ENCODE results near the gene RHBDL3.
A peak's percentile ranks its signal among the peaks of the same experiment; 100 is the strongest.
"Not testable (repeated sequence)": the region's sequence is repeated elsewhere in the genome, so short reads cannot be mapped to it uniquely, and the experiment has no call there.

The RHBDL3 gene, protein sequence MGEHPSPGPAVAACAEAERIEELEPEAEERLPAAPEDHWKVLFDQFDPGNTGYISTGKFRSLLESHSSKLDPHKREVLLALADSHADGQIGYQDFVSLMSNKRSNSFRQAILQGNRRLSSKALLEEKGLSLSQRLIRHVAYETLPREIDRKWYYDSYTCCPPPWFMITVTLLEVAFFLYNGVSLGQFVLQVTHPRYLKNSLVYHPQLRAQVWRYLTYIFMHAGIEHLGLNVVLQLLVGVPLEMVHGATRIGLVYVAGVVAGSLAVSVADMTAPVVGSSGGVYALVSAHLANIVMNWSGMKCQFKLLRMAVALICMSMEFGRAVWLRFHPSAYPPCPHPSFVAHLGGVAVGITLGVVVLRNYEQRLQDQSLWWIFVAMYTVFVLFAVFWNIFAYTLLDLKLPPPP

DNA sequence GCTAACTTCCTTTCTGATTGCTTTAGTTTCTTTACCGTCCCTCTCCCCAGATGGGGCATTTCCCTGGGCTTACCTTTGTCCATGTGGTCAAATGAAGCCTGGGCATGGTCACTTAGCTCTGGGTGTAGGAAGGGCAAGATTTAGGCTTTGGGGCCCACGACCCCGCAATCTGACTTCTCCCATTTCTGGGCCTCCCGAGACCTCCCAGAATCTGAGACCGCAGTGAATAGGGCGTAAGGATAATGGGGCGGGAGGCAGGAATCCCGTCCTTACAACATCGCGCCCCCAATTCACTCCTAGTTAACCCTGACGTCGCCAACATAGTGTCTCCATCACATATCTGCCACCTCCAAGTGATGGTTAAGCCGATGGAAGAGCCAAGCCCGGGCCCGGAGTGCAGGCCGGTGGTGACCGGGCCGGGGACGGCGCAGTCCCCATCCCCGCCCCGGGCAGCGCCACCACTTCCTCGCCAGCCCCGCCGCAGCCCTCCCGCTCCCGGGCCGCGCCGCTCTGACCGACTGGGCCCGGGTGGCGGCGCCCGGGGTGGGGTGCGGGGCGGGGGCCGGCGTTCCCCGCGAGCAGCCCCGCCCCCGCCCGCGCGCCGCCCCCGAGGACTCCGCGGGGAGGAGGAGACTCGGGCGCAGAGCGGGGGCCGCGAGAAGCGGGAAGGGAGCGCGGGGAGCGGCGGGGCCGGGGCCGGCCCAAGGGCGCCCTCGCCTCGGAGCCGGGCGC, at the start of gene RHBDL3:
Gene RHBDL3, plus strand, starts transcription at position 641 of the 732 bp plus-strand sequence. CDS start 358 bp downstream, outside the sequence.
- DNase-seq: peak in 1 of 2 experiments; percentile 45

DNA sequence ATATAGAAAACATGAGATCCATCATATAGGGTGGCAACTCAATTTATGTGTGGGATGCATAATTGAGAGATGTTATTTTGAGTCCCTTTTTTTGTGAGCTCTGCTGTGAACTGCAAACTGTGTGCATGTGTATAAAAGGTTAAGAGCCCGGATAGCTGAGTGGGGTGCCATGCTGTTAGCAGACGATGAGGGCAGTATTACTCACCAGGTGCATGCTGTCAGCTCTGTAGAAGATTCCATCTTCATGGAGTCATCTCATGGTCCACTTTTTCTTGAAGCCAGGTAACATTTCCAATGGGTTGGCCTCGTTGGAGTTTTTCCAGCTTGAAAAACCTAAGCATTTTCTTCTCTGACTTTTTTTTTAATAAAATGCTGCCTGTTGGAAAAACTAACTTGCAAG, 43.0 kb upstream of the RHBDL3 start:
- no peak for DNase-seq

DNA sequence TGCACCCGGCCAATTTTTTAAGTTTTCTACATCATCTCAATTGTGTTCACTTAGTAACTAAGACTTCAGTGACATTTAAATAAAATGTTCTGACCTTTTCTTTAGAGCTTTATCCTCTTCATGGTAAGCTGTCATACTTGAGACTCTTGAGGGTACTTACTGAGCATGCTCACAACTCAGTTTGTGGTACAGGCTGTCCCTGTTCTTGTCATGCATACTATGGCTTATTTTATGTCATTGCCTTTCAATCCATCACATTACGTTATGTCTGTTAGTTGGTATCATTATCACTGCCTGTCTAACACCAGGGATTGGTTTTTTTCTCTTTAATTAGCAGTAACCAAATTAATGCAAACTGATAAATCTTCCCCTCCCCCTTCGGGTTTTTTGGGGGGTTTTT, 41.9 kb upstream of the RHBDL3 start:
- no peak for DNase-seq

DNA sequence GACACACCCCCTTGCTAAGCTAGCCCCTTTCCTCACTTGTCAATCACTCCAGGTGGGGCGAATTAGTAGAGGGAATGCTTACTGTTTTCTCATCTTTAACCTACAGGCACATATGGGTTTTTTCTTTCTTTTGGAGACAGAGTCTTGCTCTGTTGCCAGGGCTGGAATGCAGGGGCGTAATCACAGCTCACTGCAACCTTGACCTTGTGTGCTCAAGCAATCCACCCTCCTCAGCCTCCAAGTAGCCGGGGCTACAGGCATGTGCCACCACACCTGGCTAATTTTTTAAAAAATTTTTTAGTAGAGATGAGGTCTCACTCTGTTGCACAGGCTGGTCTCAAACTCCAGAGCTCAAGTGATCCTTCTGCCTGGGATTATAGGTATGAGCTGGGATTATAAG, 38.7 kb upstream of the RHBDL3 start:
- DNase-seq: no peak

DNA sequence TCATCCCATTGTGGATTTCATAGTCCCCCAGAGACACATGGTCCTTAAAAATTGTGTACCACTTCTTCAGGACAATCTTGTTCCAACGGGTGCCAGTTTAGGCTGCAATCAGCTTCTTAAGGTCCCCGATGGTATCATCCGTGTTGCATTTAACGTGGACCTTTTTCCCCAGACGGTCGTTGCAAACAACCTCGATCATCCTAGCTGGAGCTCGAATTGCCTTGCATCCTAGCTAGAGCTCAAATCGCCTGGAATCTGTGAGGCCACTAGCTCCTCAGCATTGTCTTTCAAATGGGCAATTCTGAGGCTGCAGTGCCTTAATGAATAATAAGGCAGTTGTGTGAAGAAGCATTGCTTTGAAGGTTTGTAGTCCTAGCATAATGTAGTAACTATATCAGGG, 37.7 kb upstream of the RHBDL3 start:
- DNase-seq: no peak

DNA sequence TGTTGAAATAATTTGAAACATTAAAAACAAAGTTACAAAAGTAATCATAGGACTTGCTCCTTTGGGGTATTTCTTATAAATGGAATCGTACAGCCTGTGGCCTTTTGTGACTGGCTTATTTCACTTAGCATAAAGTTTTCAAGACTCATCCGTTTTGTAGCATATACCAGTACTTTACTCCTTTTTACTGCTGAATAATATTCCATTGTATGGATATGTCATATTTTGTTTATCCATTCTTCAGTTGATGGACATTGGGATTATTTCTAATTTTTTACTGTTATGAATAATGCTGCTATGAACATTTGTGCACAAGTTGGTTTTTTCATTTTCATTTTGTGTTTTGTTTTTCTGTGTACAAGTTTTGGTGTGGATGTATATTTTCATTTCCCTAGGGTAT, 30.0 kb upstream of the RHBDL3 start:
- DNase-seq: no peak

DNA sequence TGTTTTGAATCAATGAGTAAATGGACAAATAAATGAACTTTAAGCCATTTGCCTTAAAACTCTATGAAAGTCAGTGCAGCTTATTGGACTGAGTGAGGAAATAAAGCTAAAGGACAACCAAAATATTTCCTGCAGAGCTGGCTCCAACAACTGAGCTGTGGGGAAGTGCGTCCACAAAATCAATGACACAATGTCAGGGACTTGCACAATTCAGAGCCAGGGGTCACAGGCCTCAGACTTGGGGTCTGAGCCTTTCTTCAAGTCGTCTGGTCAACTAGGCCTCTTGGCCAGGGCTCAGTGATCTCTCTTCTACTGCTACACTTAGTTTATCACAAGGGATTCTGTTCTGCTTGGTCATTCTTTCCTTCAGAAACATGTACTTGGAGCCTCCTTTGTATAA, 26.2 kb upstream of the RHBDL3 start:
- DNase-seq: no peak

DNA sequence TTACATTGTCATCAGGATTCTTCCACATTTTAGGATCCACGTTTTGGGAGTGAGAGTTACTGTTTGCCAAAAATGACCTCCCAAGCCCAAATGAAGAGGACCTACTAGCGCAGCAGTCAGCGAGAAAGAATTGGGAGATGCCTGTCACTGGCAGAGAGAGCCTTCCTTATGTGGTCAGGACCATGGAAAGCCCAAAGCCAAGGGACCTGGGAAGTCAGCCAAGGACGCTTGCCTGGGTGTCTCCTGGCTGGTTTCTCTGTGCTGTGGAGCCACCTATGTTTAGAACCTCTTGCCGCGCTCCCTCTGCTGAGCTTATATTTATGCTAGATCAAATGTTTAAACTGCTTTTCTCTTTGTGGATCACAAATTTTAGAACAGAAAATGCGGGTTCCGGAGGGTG, 24.9 kb upstream of the RHBDL3 start:
- no peak for DNase-seq

DNA sequence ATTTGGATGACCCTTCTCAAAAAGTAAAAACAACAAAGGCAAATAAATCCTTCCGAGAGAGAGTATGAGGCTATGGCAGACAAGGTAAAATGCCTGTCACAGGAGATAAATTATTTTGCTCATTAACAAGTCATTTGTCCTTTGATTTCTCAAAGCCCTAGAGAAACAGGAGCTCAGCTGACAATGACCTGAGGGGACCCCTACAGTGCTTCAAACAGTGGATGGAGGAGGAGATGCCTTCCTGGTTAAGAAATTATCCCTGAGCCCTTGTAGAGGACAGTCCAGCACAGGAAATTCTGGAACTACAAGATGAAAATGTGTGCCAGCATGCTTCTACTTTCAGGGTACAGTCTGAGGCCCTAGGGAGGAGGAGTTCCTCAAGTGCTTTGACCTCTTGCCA, 24.0 kb upstream of the RHBDL3 start:
- DNase-seq: no peak

DNA sequence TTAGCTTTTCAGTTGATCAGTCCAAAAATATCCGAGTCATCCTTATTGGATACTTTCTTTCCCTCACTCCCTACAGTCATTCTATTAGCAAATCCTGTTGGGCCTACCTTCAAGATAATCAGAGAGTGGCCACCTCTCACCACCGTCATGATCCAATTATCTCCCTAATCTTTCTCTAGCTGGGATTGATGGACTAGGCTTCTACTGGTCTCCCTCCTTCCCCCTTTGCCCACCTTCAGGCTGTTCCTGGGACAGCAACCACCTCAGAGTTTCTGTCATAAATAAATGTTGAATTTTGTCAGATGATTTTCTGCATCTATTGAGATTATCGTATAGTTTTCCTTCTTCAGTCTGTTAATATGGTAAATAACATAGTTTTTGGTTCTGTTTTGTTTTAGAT, 16.2 kb upstream of the RHBDL3 start:
- DNase-seq: no peak

DNA sequence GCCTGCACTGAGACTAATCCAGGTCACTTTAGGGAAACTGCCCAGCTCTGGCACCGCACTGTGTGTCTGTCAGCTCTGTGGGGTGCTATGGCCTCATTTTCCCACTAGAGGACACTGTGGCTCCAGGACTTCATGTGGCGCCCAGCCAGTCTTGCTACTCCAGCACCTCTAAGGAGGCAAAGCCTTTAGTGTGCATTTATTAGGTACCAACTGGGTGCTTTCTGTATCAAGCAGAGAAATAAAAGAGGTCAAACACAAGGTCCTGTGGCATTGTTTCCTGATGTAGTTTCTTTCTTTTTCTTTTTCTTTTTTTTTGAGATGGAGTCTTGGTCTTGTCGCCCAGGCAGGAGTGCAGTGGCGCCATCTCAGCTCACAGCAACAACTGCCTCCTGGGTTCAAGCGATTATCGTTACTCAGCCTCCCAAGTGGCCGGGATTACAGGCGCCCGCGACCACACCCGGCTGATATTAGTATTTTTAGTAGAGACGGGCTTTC, 12.5 kb upstream of the RHBDL3 start:
- DNase-seq: peak; percentile 10 to 86

DNA sequence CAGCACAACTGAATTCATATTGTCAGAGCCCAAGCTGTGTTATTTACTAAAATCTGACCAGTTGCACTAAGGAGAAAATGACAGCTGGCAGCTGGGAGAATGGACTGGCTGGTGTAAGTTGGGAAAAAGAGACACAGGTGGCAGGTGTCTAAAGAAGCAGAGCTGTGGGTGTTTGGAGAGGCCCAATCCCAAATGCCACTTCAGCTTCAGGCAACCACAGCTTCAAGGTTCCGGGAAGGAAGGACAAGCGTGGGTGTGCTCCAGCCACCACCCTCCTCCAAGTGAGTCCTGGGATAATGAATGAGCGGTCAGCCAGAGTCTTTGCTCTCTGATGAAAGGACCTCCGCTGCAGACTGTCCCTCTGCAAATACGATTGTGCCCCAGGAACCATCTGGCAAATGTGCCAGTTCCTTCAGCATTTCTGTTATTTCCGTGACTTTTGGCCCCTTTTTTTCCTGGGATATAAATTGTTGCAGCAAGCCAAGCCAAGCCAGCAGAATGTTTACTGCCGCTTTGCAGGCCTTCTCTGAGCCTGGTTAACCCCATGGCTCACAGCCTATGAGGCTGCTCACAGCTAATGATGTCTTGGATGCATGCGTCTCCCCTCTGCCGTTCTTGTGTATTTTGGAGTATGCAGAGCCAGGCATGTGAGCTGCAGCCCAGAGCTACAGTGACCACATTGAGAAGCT, 9.5 kb upstream of the RHBDL3 start:
- no peak for DNase-seq

DNA sequence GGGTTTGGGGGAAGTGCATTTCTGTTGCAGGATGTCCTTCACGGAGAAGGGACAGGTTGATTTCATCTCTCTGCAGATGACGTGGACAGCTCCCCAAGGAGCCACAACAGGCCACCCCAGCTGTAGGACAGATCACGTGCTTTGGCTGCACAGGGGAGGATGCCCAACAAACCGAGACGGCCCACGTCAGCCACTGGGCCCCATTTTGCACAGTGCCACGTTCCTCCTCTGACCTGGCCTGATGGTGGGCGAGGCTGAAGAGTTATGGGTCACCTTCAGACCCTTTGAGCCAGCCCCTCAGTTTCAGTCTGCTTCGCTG, 9.0 kb upstream of the RHBDL3 start:
- DNase-seq: no peak

DNA sequence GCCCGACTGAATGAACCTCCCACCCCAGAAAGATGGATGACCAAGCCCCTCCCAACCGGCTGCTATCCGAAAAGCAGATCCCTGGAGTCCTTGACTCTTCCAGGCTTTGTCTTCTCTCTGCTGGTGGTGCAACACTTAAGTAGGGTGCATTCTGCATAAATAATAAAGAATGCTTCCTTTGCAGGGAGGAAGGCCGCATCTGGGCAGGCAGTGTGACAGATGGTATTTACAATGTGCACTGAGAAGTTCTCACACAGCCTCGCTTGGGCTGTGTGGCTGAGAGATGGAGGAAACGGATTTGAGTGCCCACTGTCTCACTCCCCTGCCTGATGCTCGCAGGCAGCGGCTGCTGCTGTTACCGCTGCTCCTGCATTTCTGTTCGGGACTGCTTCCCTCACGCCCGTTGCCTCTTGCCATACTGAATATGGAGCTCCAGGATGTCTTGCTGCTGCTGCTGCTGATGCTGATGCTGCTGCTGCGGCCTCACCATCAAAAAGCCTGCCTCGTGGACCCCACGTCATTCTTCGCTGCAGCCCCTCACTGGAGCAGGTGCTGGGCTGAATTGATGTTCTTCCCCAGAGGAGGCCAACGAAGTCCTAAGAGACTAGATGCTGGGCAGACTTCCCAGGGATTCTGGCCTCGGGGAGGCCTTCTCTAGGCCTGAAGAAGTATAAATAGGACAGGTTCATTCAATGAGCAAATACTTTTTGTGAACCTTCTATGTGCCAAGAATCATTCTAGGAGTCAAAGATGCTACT, 7.1 kb upstream of the RHBDL3 start:
- no peak for DNase-seq

DNA sequence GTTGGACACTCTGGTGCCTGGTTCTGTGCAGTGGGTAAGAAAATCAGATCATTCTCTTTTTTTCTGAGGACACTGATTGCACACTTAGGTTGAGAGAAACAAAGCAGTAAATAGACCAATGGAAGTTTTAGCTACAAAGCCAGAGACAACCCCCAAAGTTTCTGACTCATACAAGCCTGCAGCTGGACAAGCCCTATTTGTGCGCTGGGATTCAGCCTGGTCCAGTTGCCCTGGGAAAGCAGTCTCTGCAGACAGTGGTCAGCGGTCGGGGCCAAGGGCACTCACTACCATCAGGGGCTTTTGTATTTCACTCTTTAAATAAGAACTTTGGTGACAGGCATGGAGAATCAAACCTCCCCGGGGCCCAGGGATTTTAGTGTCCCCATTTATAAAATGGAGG, 6.0 kb upstream of the RHBDL3 start:
- DNase-seq: no peak

DNA sequence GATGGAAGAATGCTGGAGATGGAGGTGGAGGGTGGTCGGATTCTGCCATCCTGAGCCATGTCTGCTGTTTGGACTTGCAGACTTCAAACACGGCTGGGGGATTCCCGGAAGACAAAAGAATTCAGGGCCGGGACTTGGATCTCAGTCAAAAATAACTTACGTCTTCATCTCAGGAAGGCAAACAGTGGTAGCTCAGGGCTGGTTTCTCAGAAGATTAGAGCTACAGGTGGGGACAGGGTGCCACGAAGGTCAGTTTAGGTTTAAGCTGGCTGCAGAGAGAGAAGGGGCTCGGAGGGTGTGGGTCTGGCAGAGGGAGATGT, 4.3 kb upstream of the RHBDL3 start:
- DNase-seq: no peak

DNA sequence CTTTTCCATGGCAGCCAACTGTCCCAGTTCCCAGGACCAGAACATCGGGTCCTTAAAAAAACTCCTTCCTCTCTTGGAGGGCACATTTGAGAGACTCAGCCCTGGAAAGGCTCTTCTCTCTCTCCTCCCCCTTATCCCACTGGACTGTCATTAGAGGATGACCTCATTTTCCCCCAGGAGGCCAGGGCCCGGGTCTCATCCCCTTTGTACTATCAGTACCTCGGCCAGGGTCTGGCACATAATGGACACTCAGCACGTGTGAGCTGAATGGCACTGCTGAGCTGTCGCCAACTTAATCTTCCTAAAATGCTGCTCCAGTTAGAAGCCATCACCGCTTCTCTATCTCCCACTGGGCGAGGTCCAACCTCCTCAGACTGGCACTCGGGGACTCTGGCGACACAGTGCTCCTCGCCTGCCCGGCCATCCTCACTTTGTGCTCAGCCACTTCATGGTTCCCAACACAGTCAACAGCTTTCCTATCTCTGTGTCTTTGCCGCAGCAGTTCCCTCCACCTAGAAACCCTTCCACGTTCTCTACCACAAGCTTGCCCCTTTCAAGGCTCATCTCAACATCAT, 3.6 kb upstream of the RHBDL3 start:
- no peak for DNase-seq

DNA sequence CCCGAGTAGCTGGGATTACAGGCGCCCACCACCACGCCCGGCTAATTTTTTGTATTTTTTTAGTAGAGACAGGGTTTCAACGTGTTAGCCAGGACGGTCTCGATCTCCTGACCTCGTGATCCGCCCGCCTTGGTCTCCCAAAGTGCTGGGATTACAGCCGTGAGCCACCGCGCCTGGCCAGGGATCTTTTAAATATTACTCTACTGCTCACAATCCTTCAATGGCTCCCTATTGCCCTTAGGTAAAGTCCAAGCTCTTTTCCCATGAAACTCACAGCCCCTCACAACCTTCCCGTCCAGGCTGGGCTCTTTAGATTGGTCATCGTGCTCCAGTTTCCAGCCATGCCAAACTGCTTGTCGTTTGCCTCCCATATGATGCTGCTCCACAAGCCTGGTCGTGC, 2.1 kb upstream of the RHBDL3 start:
- not testable (repeated sequence) for DNase-seq

DNA sequence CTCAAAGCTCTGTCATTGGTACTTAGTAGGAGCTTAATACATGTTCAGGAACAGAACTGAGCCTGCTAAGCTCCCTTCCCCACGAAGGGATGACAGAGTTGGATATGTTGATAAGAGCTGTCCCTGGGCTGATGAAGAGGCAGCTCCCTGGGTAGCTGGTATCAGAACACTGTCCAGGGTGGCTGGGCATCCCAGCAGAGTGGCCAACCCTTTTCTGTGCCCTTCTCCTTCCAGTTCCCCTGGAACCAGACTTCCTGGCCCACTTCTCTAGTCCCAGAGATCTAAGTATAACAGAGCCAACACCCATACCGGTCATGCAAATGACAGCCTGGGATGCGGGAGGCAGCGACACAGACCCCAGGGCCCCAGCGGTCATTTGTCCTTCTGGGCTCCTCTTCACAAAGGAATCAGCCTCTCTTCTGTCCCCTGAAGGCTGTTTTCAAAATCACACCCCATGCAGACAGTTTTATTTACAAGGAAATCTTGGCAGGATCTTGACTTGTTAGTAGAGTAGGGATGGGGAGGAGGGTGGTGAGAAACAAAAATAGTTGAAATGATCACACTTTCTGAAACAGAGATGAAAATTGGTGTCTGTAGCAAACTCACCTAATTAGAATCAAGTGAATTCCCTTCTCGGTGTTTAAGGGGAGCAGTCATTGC, 1.4 kb upstream of the RHBDL3 start:
- peak; percentile 46 to 84 for DNase-seq

DNA sequence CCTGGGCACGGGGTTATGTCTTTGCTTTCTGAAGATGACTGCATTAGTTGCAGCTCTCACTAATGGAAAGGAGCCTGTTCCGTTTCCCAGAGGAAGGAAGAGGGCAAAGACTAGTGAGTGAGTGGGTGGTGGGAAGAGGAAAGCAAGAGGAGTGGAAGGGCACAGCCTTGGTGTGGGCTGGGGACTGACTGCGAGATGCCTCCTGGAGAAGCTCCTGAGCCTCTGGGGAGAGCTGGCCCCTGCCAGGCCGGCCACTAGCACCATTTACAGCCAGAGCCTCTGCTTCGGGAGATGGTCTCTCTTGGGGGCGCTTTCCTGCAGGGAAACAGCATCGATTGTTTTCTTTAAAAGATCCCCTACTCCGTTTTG, 825 bp upstream of the RHBDL3 start:
- DNase-seq: no peak

DNA sequence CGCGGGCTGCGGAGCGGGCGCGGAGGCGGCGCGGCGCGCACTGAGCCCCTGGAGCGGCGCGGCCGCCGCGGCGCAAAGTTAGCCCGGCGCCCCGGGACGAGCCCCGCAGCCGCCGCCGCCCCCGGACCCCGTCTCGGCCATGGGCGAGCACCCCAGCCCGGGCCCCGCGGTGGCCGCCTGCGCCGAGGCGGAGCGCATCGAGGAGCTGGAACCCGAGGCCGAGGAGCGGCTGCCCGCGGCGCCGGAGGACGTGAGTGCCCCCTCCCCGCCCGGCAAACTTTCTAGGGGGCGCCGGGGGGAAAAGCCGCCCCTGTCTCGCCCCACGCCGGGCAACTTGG, 388 bp downstream of the RHBDL3 start:
- DNase-seq: peak in 1 of 2 experiments; percentile 43
